Peyer's patch (tissue), 4 donors: Measurements from ENCODE around the gene THRB. TPM values are rescaled to one million over a fixed set of nuclear protein-coding genes. Genes with fewer than 3 reads are reported as not detected.

Experiments used
- DNase-seq, 3 donors: peaks; one replicate each; pipeline ENCODE4 v3.0.0-alpha.2; 2017 to 2019
- H3K27ac ChIP-seq, 4 donors: fragments of 200-600 bp; sonication (generic); one replicate each; pipeline ENCODE4 v1.5.1; 2016 to 2019
- H3K27me3 ChIP-seq, 2 donors: fragments of 200-600 bp; sonication (generic); one replicate each; pipeline ENCODE4 v1.5.1; 2019
- H3K36me3 ChIP-seq, 3 donors: fragments of 200-600 bp; sonication (generic); one replicate each; pipeline ENCODE4 v1.5.1; 2016 to 2019
- H3K4me1 ChIP-seq, 4 donors: fragments of 200-600 bp; sonication (generic); one replicate each; pipeline ENCODE4 v1.5.1; 2016 to 2019
- H3K4me3 ChIP-seq, 4 donors: fragments of 200-600 bp; sonication (generic); 1 replicate in 3 of 4; 2 replicates in 1 of 4; pipeline ENCODE4 v1.5.1; 2016 to 2019; ENCODE audit warnings: mild to moderate bottlenecking in 1 of 4
- H3K9me3 ChIP-seq, 4 donors: fragments of 200-600 bp; sonication (generic); one replicate each; pipeline ENCODE4 v1.5.1; 2016 to 2019; ENCODE audit warnings: mild to moderate bottlenecking in 1 of 4
- CTCF ChIP-seq, 6 experiments: fragments of 450-650 bp in 4 of 6; fragments of 200-600 bp in 2 of 6; sonication (generic) in 1 of 6; IDR thresholded peaks; one replicate each; pipeline ENCODE4 v1.5.1; 2017 to 2019; ENCODE audit warnings: antibody characterized with exemption in 6 of 6, mild to moderate bottlenecking in 3 of 6, moderate library complexity in 1 of 6
- POLR2A ChIP-seq, 2 donors: fragments of 450-650 bp; IDR thresholded peaks; one replicate each; pipeline ENCODE4 v1.5.1; 2017; ENCODE audit warnings: antibody characterized with exemption in 2 of 2, mild to moderate bottlenecking in 2 of 2, moderate library complexity in 2 of 2
- total RNA-seq, 4 donors: library from RNA; depleted of rRNA; stranded (reverse); fragments of >200 nt; gene quantifications; one replicate each; pipeline ENCODE4 v1.1.0, GENCODE V29; 2016

The THRB gene
- total RNA-seq, 4 donors from 2014 or later: 2.6 to 13.2 (median 8.4) TPM

DNA sequence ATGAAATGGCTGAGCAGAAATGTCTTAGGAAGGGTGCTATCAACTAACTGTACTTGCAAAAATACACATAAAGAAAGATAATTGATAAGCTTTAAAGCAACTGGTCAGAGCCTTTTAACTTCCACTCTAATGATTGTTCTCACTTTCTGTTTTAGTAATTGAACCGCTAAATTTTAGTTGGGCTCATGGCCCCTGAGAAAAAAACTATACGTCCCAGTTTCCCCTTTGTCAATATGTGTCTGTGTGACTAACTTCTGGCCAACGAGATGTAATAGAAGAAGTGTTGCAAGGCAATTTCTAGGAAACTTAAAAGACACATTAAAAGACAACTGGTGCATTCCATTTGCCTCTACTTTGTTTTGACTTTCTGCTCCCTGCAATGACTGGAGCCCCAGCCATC lies 325.7 kb downstream of the THRB start:
- H3K27ac ChIP-seq: no peak overlapping the region
- no peaks in the 10 kb centered on the region for H3K36me3 ChIP-seq
- no peaks in the 10 kb centered on the region for H3K4me1 ChIP-seq
- no peak for DNase-seq
- no peaks in the 10 kb centered on the region for H3K27me3 ChIP-seq
- H3K4me3 ChIP-seq: no peak overlapping the region
- H3K9me3 ChIP-seq: no peaks in the 10 kb centered on the region
- TF ChIP-seq CTCF (IDR thresholded peaks at IDR 0.05) (no peak), POLR2A (IDR thresholded peaks at IDR 0.05) (no peak)

GRCh38 chr3:24167429-24167828 lies 327.2 kb downstream of the THRB start:
- Histone ChIP-seq H3K27me3 (no peaks in the 10 kb centered on the region), H3K4me1 (no peaks in the 10 kb centered on the region), H3K36me3 (no peaks in the 10 kb centered on the region), H3K27ac (no peak overlapping the region), H3K4me3 (no peak overlapping the region), H3K9me3 (no peaks in the 10 kb centered on the region)
- DNase-seq: no peak
- no peak for TF ChIP-seq POLR2A (IDR thresholded peaks at IDR 0.05)
- no peak for TF ChIP-seq CTCF (IDR thresholded peaks at IDR 0.05)

- H3K36me3 ChIP-seq: no peaks in the 10 kb centered on the region
- H3K27me3 ChIP-seq: no peaks in the 10 kb centered on the region
- no peak for DNase-seq
- TF ChIP-seq POLR2A (IDR thresholded peaks at IDR 0.05) (no peak), CTCF (IDR thresholded peaks at IDR 0.05) (no peak)
- H3K4me3 ChIP-seq: no peak overlapping the region
- H3K4me1 ChIP-seq: no peaks in the 10 kb centered on the region
- H3K27ac ChIP-seq: no peak overlapping the region
- no peaks in the 10 kb centered on the region for H3K9me3 ChIP-seq
Measured at GRCh38 chr3:24166515-24166914, 328.1 kb downstream of the THRB start.

DNA sequence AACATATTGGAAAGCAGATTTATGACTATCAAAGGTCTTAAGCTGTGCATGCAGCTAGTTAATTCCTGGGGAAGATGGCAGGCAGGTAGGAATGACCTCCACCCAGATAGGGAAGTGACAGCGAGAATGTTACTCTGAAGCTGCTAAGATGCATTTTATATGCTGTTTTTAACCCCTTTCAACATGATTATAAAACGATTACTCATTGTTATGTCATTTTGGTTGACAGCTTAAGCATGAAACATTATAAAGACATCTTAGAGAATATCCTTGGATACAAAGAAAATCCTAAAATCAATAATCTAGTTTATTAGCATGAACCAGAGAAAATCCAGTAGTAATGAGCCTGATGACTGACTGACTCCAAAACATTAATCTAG lies 329.1 kb downstream of the THRB start:
- Histone ChIP-seq H3K4me1 (no peaks in the 10 kb centered on the region), H3K36me3 (no peaks in the 10 kb centered on the region), H3K9me3 (no peaks in the 10 kb centered on the region), H3K27me3 (no peaks in the 10 kb centered on the region), H3K4me3 (no peak overlapping the region), H3K27ac (no peak overlapping the region)
- no peak for DNase-seq
- no peak for TF ChIP-seq CTCF (IDR thresholded peaks at IDR 0.05)
- TF ChIP-seq POLR2A (IDR thresholded peaks at IDR 0.05): no peak

- no peak for DNase-seq
- no peak overlapping the region for H3K27ac ChIP-seq
- H3K36me3 ChIP-seq: no peaks in the 10 kb centered on the region
- H3K9me3 ChIP-seq: no peaks in the 10 kb centered on the region
- no peaks in the 10 kb centered on the region for H3K27me3 ChIP-seq
- no peak overlapping the region for H3K4me3 ChIP-seq
- no peaks in the 10 kb centered on the region for H3K4me1 ChIP-seq
- TF ChIP-seq CTCF (IDR thresholded peaks at IDR 0.05) (no peak), POLR2A (IDR thresholded peaks at IDR 0.05) (no peak)
Measured at GRCh38 chr3:24164967-24165602, 329.6 kb downstream of the THRB start.

DNA sequence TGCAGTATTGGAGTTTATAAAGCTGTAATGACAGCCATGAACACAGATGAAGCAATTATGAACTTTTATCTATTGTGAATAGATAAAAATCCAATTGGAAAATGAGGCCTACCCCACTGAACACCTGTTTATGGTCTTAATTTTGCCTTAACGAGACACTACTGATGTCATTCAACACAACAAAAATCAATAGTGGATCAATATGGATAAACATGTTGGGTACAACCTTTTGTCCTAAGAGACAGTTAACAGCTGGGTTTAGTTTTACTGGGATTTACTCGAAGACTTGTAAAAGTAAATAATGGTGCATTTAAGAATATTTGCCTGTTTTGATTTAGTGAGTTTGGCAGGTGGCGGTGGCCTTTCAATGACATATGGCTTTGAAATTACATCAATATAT lies 331.7 kb downstream of the THRB start:
- DNase-seq: no peak
- H3K9me3 ChIP-seq: no peaks in the 10 kb centered on the region
- no peaks in the 10 kb centered on the region for H3K36me3 ChIP-seq

More for the DNA sequence above, 331.7 kb downstream of the THRB start:
- TF ChIP-seq POLR2A (IDR thresholded peaks at IDR 0.05) (no peak), CTCF (IDR thresholded peaks at IDR 0.05) (no peak)
- H3K4me1 ChIP-seq: no peaks in the 10 kb centered on the region
- no peak overlapping the region for H3K4me3 ChIP-seq
- H3K27me3 ChIP-seq: no peaks in the 10 kb centered on the region
- H3K27ac ChIP-seq: no peak overlapping the region
